AG09309 (cell line): ENCODE results near the gene UNC79.
"Not testable (repeated sequence)": the region's sequence is repeated elsewhere in the genome, so short reads cannot be mapped to it uniquely, and the experiment has no call there.

ENCODE experiments used
- DNase-seq: peaks from one replicate; pipeline ENCODE4 v3.0.0-alpha.2; 2010; ENCODE audit warnings: low read depth
- H3K4me3 ChIP-seq: 2 replicates; pipeline ENCODE4 v1.5.1; 2011; ENCODE audit warnings: mild to moderate bottlenecking, low read depth, low read length, moderate library complexity; ENCODE audit not compliant: control insufficient read depth
- CTCF ChIP-seq: IDR thresholded peaks from 2 replicates; pipeline ENCODE4 v1.5.1; 2011; ENCODE audit warnings: mild to moderate bottlenecking, low read depth, low read length, inconsistent platforms; ENCODE audit not compliant: insufficient read depth, control insufficient read depth; ENCODE audit errors: missing control alignments

UNC79 gene

GRCh38 chr14:93481758-93482157 is 51.0 kb downstream of the UNC79 start:
- H3K4me3 ChIP-seq = no peak overlapping the region
- TF ChIP-seq CTCF = no peak
- DNase-seq = no peak

- no peak overlapping the region for H3K4me3 ChIP-seq
- TF ChIP-seq CTCF = no peak
- no peak for DNase-seq
These were observed 59.3 kb downstream of the UNC79 start for GRCh38 chr14:93490001-93490400.

- TF ChIP-seq CTCF = no peak
- no peak for DNase-seq
- no peak overlapping the region for H3K4me3 ChIP-seq
These were observed 62.3 kb downstream of the UNC79 start for GRCh38 chr14:93493054-93493453.

- DNase-seq, H3K4me3 ChIP-seq: not testable (repeated sequence)
These were observed 62.9 kb downstream of the UNC79 start for GRCh38 chr14:93493622-93494021.

- DNase-seq = no peak
- no peak overlapping the region for H3K4me3 ChIP-seq
- no peak for TF ChIP-seq CTCF
These were observed 66.4 kb downstream of the UNC79 start for GRCh38 chr14:93496856-93497741.

GRCh38 chr14:93510056-93510455 is 79.3 kb downstream of the UNC79 start:
- TF ChIP-seq CTCF = no peak
- DNase-seq = no peak
- no peak overlapping the region for H3K4me3 ChIP-seq

GRCh38 chr14:93511001-93511400 is 80.3 kb downstream of the UNC79 start:
- DNase-seq = no peak
- H3K4me3 ChIP-seq = no peak overlapping the region
- TF ChIP-seq CTCF = no peak
